SK-N-SH (cell line): ENCODE results near the gene TASP1. TPM values are rescaled to one million over a fixed set of nuclear protein-coding genes. Genes with fewer than 3 reads are reported as not detected.

Source experiments
- CTCF ChIA-PET: fragments of 300-600, 350-600 bp; formaldehyde crosslinking; extraction: SDS; loops from one replicate; lab custom pipeline; 2021; lab: Yijun Ruan, JAX
- POLR2A ChIA-PET: fragments of 350-600 bp; sonication (Branson Sonifier 250); formaldehyde crosslinking; extraction: SDS; loops from one replicate; lab custom pipeline; 2020; ENCODE audit warnings: antibody characterized with exemption, inconsistent platforms; lab: Yijun Ruan, JAX
- DNase-seq: peaks from one replicate; pipeline ENCODE4 v3.0.0; 2012
- H2AFZ ChIP-seq: fragments of 200-600 bp; sonication (generic); 2 replicates; pipeline ENCODE4 v1.8.1; 2016; ENCODE audit warnings: antibody characterized with exemption, mild to moderate bottlenecking, low read depth
- H3F3A ChIP-seq: fragments of 200-600 bp; sonication (generic); replicated peaks from 2 replicates; pipeline ENCODE3; 2016; ENCODE audit warnings: antibody characterized with exemption, mild to moderate bottlenecking; ENCODE audit not compliant: insufficient read depth
- H3K27ac ChIP-seq, 2 experiments: fragments of 200-500 bp in 1 of 2; fragments of 200-600 bp in 1 of 2; sonication (Bioruptor generic) in 1 of 2; sonication (generic), shearing (Covaris generic) in 1 of 2; 2 replicates each; pipeline versions ENCODE4 v1.5.1 to v1.6.1; 2014 to 2016; ENCODE audit warnings: low read depth in 2 of 2, inconsistent platforms in 1 of 2, low read length in 1 of 2, mild to moderate bottlenecking in 1 of 2, mixed read lengths in 1 of 2
- H3K27me3 ChIP-seq: fragments of 200-600 bp; sonication (generic), shearing (Covaris generic); 2 replicates; pipeline ENCODE4 v1.6.1; 2016; ENCODE audit warnings: mixed run types; ENCODE audit not compliant: insufficient read depth
- H3K36me3 ChIP-seq, 2 experiments: fragments of 200-500 bp in 1 of 2; fragments of 200-600 bp in 1 of 2; sonication (Bioruptor generic) in 1 of 2; sonication (generic) in 1 of 2; replicated peaks in 1 of 2; 2 replicates each; pipeline versions ENCODE3 to v1.5.1; 2014 to 2016; ENCODE audit warnings: low read length in 1 of 2, mild to moderate bottlenecking in 1 of 2; ENCODE audit not compliant: insufficient read depth in 2 of 2, control insufficient read depth in 1 of 2
- H3K4me1 ChIP-seq, 2 experiments: fragments of 200-500 bp in 1 of 2; fragments of 200-600 bp in 1 of 2; sonication (Bioruptor generic) in 1 of 2; sonication (generic), shearing (Covaris generic) in 1 of 2; 2 replicates each; pipeline versions ENCODE4 v1.5.1 to v1.6.1; 2014 to 2016; ENCODE audit warnings: low read depth in 1 of 2, low read length in 1 of 2, mixed run types in 1 of 2; ENCODE audit not compliant: insufficient read depth in 2 of 2, control insufficient read depth in 1 of 2
- H3K4me2 ChIP-seq: fragments of 200-600 bp; sonication (generic), shearing (Covaris generic); 2 replicates; pipeline ENCODE4 v1.6.1; 2017; ENCODE audit warnings: mixed run types
- H3K4me3 ChIP-seq, 2 experiments: fragments of 200-500 bp in 1 of 2; fragments of 200-600 bp in 1 of 2; sonication (Bioruptor generic) in 1 of 2; sonication (generic), shearing (Covaris generic) in 1 of 2; 2 replicates each; pipeline versions ENCODE4 v1.5.1 to v1.8.1; 2014 to 2016; ENCODE audit warnings: low read depth in 2 of 2, inconsistent platforms in 1 of 2, low read length in 1 of 2, mild to moderate bottlenecking in 1 of 2, mixed read lengths in 1 of 2, moderate library complexity in 1 of 2
- H3K79me2 ChIP-seq: fragments of 200-600 bp; sonication (generic); 2 replicates; pipeline ENCODE4 v1.8.1; 2017; ENCODE audit warnings: mild to moderate bottlenecking; ENCODE audit not compliant: insufficient read depth
- H3K9ac ChIP-seq: fragments of 200-600 bp; sonication (generic); 2 replicates; pipeline ENCODE4 v1.6.1; 2017; ENCODE audit warnings: mixed run types
- H3K9me2 ChIP-seq: fragments of 200-600 bp; sonication (generic); 2 replicates; pipeline ENCODE4 v1.6.1; 2017; ENCODE audit warnings: mixed run types
- H3K9me3 ChIP-seq: fragments of 200-600 bp; sonication (generic); 2 replicates; pipeline ENCODE4 v1.6.1; 2017; ENCODE audit warnings: mixed run types, mild to moderate bottlenecking, moderate library complexity
- H4K20me1 ChIP-seq: fragments of 200-600 bp; sonication (generic); 2 replicates; pipeline ENCODE4 v1.6.1; 2017; ENCODE audit warnings: mild to moderate bottlenecking, mixed run types; ENCODE audit not compliant: insufficient read depth
- CTCF ChIP-seq: fragments of 200-600 bp; sonication (generic); IDR thresholded peaks from 2 replicates; pipeline ENCODE4 v1.6.1; 2017; ENCODE audit warnings: antibody characterized with exemption, mild to moderate bottlenecking, moderate library complexity
- ELF1 ChIP-seq: IDR thresholded peaks from 2 replicates; pipeline ENCODE4 v1.4.0; 2012
- FOSL2 ChIP-seq: IDR thresholded peaks from 2 replicates; pipeline ENCODE4 v1.4.0; 2012; ENCODE audit warnings: low read depth, mild to moderate bottlenecking, moderate library complexity, borderline replicate concordance
- FOXM1 ChIP-seq: IDR thresholded peaks from 2 replicates; pipeline ENCODE4 v1.4.0; 2012; ENCODE audit warnings: low read depth, mild to moderate bottlenecking
- GATA2 ChIP-seq: sonication (generic); formaldehyde crosslinking; IDR thresholded peaks from 2 replicates; pipeline ENCODE4 v1.5.0; 2020; ENCODE audit warnings: mild to moderate bottlenecking, missing genetic modification reagents
- IRF3 ChIP-seq: fragments of 150-350 bp; IDR thresholded peaks from 2 replicates; pipeline ENCODE4 v1.6.1; 2016; ENCODE audit warnings: mild to moderate bottlenecking, low read depth, low read length
- POLR2AphosphoS5 ChIP-seq: IDR thresholded peaks from 2 replicates; pipeline ENCODE4 v1.6.1; 2012; ENCODE audit warnings: low read depth, low read length
- RCOR1 ChIP-seq: fragments of 150-350 bp; IDR thresholded peaks from 2 replicates; pipeline ENCODE4 v1.6.1; 2017; ENCODE audit warnings: antibody characterized with exemption, low read length
- REST ChIP-seq: IDR thresholded peaks from 2 replicates; pipeline ENCODE4 v1.6.1; 2012; ENCODE audit warnings: mild to moderate bottlenecking, low read depth, low read length, moderate library complexity
- RFX5 ChIP-seq: IDR thresholded peaks from 2 replicates; pipeline ENCODE4 v1.6.1; 2012; ENCODE audit warnings: mild to moderate bottlenecking, improper control_type of control experiment, low read length
- RXRA ChIP-seq: IDR thresholded peaks from 2 replicates; pipeline ENCODE4 v1.4.0; 2012; ENCODE audit warnings: low read depth, mild to moderate bottlenecking, borderline replicate concordance
- TAF1 ChIP-seq: IDR thresholded peaks from 2 replicates; pipeline ENCODE4 v1.6.1; 2012; ENCODE audit warnings: low read depth, mild to moderate bottlenecking, low read length, moderate library complexity, borderline replicate concordance
- TCF12 ChIP-seq: IDR thresholded peaks from 2 replicates; pipeline ENCODE4 v1.4.0; 2012
- USF2 ChIP-seq: fragments of 150-350 bp; IDR thresholded peaks from 2 replicates; pipeline ENCODE4 v1.6.1; 2017; ENCODE audit warnings: antibody characterized with exemption, low read length, low read depth, borderline replicate concordance
- YY1 ChIP-seq: IDR thresholded peaks from 2 replicates; pipeline ENCODE4 v1.4.0; 2012; ENCODE audit warnings: low read depth, mild to moderate bottlenecking
- polyA plus RNA-seq, 3 experiments: library from polyadenylated mRNA; depleted of rRNA; stranded (reverse); fragments of >200 nt; gene quantifications; 2 replicates each; pipeline ENCODE4 v1.2.3, GENCODE V29; 2012
- TF ChIP-seq, protein P1 (sequence below): IDR thresholded peaks from 2 replicates; pipeline ENCODE4; 2012

TASP1 gene
- polyA plus RNA-seq, 1 of the 3 experiments (the other 2 are of a cell fraction), result 5.9 TPM

- no peak for TF ChIP-seq FOSL2
- no peak for TF ChIP-seq IRF3
- TF ChIP-seq TAF1, result no peak
- no peak for TF ChIP-seq CTCF
- no peak for TF ChIP-seq ELF1
- no peak for TF ChIP-seq GATA2 (CRISPR knock-in tag)
- no peak for TF ChIP-seq POLR2AphosphoS5
- TF ChIP-seq TCF12, result no peak
- TF ChIP-seq REST, result no peak
- no peak for TF ChIP-seq RXRA
- TF ChIP-seq USF2, result no peak
- TF ChIP-seq FOXM1, result no peak
- TF ChIP-seq, protein P1, sequence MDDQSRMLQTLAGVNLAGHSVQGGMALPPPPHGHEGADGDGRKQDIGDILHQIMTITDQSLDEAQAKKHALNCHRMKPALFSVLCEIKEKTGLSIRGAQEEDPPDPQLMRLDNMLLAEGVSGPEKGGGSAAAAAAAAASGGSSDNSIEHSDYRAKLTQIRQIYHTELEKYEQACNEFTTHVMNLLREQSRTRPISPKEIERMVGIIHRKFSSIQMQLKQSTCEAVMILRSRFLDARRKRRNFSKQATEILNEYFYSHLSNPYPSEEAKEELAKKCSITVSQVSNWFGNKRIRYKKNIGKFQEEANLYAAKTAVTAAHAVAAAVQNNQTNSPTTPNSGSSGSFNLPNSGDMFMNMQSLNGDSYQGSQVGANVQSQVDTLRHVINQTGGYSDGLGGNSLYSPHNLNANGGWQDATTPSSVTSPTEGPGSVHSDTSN, result no peak
- TF ChIP-seq YY1, result no peak
- TF ChIP-seq RCOR1, result no peak
- no peak for TF ChIP-seq RFX5
- TF ChIP-seq, all 33 proteins: peak for 0
These were observed 170.6 kb downstream of the TASP1 start for GRCh38 chr20:13468166-13468565.

More at GRCh38 chr20:13468166-13468565, 170.6 kb downstream of the TASP1 start:
- Histone ChIP-seq H3K36me3 (peaks cover 0 to 3% of the 10 kb centered on the region in 2 experiments), H3K9me3 (no peaks in the 10 kb centered on the region), H3K9me2 (no peaks in the 10 kb centered on the region), H3K79me2 (no peaks in the 10 kb centered on the region), H4K20me1 (no peaks in the 10 kb centered on the region), H3F3A (no peaks in the 10 kb centered on the region), H3K4me2 (no peak overlapping the region), H3K4me3 (no peak overlapping the region), H2AFZ (no peak overlapping the region), H3K4me1 (no peaks in the 10 kb centered on the region), H3K27me3 (no peaks in the 10 kb centered on the region), H3K27ac (no peak overlapping the region), H3K9ac (no peak overlapping the region)
- ChIA-PET POLR2A (no interaction called here), CTCF (interaction anchor here (3.1 kb wide), 1 partner anchor 78 kb away, joined by 9 read pairs; no protein-coding TSS in a partner anchor)
- DNase-seq, result no peak
